Ramos (cell line): ENCODE results near the gene MBD3.
"Not testable (repeated sequence)": the region's sequence is repeated elsewhere in the genome, so short reads cannot be mapped to it uniquely, and the experiment has no call there.

Experiments used
- in situ Hi-C: fragments of 300-500 bp; cut with MboI; formaldehyde crosslinking; loops from one replicate; pipeline ENCODE4 v1.14.3; 2022; ENCODE audit warnings: low sequenced_read_pairs; ENCODE audit not compliant: unreplicated experiment

Gene MBD3, protein sequence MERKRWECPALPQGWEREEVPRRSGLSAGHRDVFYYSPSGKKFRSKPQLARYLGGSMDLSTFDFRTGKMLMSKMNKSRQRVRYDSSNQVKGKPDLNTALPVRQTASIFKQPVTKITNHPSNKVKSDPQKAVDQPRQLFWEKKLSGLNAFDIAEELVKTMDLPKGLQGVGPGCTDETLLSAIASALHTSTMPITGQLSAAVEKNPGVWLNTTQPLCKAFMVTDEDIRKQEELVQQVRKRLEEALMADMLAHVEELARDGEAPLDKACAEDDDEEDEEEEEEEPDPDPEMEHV

DNA sequence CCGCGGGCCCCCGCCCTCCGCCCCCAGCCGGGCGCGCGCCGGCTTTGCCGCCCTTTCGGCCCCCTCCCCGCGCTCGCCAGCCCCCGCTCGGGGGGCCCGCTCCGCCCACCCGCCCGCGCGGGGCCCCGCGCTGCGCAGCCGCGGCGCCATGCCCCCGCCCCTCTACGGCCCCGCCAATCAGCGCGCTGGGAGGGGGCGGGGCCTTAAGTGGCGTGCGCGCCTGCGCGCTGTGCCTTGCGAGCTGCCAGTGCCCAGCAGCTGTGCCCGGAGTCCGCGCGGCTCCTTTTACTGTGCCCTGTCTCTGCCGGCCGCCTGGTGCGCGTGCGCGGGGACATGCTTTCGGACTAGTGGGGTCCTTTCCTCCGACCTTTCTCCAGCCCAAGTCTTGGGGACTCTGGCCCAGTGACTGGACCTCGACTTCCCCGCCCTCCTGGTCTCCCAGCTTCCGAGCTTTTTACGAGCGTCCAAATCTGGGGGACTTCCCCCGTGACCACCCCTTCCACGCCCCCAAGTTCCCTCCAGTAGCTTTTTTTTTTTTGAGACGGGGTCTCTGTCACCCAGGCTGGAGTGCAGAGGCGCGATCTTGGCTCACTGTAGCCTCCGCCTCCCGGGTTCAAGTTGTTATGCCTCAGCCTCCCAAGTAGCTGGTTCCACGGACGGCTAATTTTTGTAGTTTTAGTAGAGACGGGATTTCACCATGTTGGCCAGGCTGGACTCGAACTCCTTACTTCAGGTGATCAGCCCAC, at the start of gene MBD3:
MBD3 (minus strand) TSS at position 111 of the 746 bp plus-strand sequence. CDS start 234 bp downstream, outside the sequence.
- in situ Hi-C loops = no loop called here

DNA sequence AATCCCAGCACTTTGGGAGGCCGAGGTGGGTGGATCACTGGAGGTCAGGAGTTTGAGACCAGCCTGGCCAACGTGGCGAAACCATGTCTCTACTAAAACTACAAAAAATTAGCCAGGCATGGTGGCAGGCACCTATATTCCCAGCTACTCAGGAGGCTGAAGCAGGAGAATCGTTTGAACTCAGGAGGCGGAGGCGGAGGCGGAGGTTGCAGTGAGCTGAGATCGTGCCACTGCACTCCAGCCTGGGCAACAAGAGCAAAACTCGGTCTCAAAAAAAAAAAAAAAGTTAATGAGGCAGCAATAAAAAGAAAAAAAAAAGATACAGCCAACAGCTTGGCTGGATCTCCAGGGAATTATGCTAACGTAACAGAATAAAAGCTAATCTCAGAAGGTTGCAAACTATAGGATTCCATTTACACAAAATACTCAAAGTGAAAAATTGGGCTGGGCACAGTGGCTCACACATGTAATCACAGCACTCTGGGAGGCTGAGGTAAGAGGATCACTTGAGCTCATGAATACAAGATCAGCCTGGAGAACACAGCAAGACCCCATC, 48.3 kb upstream of the MBD3 start:
- in situ Hi-C loops = not testable (repeated sequence)

DNA sequence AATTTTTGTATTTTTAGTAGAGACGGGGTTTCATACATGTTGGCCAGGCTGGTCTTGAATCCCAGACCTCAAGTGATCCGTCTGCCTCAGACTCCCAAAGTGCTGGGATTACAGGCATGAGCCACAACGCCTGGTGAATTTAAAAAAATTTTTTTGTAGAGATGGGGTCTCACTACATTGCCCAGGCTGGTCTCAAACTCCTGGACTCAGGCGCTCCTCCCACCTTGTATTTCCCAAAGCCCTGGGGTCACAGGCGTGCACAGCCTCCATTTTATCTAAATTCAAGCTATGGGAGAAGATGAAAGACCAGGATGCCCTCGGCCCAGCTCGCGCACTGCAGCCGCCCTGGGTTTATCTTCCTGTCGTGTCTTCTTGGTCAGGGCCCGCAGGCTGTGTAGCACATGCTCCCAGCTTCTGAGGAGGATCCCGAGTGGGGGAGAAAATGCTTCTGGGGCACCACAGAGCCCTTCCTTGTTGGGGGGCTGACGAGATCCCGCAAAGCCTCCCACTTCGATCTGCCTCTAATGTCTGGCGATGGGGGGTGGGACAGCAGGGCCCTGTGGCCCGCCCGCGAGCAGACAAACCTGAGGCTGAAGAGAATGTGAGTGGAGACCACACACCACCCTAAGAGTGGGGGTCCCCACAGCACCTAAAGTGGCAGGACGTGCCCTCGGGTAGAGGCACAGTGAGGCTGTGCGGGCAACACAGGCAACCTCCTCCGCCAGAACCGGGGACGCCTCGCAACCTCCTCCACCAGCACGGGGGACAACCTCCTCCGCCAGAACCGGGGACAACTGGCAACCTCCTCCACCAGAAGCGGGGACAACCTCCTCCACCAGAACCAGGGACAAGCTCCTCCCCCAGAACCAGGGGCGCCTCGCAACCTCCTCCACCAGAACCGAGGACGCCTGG, 43.9 kb upstream of the MBD3 start:
- in situ Hi-C loops = no loop called here

DNA sequence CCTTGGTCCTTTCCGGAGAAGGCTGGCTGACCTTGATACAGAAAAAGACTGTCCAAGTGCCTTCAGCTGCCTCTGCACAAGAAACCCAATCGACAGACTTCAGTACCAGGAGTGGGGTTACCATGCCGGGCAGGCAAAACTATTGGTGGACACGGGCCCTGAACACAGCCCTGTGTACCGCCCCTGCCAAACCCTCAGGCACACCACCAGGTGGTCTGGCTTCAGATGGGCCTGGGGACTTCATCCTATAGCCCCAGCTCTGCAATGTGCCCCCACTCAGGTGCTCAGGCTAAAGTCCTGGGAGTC, 42.2 kb upstream of the MBD3 start:
- in situ Hi-C loops = no loop called here

DNA sequence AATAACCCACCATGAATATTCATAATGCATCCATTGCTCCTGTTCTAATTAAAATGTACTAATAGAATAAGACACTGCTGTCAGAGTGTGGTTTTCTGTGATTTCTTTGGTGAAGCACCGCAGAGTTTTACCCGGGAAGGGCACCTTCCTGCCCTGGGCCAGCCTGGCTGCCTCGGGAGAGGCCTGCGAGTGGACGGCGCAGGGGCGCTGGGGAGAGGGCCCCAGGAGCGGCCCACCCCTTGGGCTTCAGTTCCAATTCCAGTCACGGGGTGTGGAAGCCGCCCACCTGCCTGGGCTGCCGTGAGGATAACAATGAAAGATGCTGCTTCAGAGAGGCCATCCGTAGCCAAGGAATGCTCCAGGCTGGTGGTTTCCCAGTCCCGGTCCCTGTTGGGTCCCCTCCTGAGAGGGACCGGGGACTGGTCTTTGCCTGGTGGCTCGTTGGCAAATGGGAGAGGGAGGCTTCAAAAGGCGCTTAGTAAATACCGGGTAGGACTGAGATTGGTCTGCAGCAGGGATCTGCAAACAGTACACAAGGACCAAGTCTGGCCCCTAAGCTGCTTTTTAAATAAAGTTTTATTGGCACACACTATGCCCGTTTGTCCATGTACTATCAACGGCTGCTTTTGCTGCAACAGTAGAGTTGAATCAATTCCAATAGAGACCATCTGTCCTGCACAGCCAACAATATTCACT, 41.7 kb upstream of the MBD3 start:
- in situ Hi-C loops = no loop called here

DNA sequence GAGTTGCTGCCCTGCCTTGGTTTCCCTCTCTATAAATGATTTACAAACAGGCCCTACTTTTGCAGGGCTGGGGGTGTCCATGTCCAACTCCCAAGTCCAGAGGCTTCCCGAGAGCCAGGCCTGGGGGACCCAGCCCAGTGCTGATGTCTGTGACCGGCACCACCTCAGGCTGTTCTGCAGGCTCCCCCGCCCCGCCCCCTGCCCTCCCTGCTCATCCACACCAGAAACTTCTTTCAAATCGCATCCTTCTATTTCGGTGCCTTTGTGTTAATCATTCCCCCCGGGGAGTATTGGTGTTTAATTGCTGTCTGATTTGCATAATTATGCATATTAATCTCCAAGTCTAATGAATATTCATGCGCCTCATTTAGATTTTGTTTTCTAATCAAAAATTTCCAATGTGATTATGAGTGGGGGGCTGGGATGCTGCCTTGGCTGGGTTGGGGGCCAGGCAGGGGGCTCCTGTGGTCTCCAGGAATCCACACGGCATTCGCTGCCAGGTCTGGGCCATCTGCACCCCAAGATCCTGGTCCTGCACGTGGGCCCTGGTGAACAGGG, 40.7 kb upstream of the MBD3 start:
- in situ Hi-C loops = no loop called here

DNA sequence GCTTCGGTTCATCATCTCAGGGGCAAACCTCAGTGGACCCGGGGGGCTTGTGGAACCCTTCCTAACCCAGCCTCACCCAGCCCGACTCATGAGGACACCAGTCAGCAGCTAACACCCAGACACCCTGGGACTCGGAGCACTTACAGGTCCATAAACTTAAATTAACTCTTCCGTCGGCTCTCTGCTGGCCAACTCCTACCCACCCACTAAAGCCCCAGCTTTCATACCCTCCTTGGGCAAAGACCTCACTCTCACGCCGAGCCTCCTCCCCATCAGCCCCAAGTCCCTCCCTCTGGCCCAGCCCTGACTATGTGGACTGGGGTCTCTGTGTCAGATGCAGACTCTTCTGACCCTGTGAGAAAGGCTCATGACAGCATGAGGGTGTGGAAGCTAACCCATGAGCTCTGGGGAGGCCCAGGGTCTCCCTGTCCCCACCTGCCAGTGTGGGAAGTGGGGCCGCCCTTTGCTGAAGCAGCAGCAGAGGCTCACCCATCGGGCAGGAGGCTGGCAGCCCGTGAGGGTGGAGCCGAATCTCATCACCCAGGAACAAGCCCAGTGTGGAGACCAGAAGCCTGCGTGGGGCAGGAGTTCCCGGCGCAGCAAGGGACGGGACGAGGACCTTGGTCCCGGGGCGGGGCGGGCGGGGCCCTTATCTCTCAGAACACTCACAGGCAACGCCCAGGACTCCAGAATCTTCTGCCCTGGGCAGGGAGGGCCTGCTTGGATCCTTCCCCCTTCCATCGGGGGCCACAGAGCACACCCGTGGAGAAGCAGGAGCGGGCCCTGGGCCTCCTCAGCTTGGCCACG, 40.0 kb upstream of the MBD3 start:
- in situ Hi-C loops = no loop called here

DNA sequence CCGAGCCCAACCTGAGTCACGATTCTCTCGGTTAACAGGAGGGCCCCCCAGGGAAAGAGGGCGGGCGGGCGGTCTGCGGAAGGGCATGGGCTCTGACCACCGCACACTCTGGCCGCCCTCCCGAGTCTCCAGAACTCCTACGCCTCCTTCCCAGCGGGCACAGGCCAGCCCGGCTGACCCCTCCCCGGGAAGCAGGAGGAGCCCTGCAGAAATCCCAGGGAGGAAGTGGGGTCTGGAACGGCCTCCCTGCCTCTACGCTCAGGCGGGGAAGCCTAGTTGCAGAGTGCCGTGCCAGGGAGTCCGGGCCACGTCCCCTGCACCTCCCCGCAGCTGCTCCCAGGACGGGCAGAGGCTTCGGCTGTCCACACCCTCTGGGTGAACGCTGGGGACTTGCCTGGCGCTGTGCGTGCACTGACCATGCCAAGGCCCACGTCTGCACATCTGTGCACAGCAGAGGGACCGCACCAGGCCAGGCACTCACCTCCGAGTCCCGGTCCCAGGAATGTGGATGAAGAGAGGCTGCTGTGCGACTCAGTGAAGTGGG, 39.0 kb upstream of the MBD3 start:
- in situ Hi-C loops = no loop called here

DNA sequence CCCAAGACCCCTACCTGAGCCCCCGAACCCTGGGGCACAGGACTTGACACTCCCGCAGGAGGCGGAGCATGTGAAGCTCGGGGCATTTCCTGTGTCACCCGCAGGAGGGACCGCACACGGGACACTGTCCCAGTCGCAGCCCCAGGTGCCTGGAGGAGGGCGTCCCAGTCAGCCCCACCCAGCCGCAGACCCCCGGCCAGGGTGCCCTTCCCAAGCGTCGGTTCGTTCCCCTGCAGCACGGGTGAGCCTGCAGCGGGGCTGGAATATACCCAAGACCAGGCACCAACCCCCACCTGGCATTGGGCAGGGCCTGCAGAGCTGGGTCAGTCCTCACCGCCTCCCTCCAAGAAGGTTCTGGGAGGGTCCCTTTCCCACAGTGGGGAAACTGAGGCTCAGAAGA, 38.1 kb upstream of the MBD3 start:
- in situ Hi-C loops = no loop called here

DNA sequence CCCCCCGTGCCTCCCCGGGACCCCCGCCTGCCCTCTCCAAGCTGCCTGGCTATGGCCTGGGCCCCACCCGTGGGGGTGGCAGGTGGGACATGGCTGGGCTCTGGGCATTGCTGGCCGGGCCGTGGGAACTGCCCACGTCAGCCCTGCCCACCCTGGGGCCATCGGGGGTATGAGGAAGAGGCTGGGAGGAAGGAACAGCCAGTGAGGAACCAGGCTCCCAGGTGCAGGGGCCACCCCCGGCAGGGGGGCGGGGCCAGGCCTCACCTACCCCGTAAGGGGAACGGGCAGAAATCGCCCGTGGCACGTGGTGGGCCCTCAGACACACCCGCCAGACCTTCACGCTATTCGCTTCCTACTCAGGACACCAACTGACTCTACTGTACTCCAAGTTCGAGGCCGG, 37.3 kb upstream of the MBD3 start:
- in situ Hi-C loops = no loop called here

DNA sequence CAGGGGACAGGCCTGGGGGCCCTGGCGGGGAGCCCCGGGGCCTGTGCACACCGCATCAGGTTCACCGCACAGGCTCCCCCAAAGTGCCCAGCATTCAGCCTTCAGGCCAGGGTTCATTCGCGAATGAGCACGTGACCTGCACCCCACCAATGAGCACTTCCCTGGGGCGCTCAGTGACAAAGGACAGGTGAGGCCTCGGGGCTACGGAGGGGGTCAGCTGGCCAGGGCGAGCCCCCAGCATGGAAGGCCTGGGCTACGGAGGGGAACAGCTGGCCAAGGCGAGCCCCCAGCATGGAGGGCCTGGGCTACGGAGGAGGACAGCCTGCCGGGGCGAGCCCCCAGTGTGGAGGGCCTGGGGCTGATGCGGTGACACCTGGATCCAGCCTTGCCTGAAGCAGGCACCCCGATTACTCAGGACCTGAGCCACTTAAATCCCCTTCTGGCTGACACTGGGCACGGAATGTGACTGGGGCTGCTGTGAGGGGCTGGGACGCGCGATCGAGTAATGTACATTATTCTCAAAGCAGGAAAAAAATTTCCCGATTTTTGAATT, 36.7 kb upstream of the MBD3 start:
- in situ Hi-C loops = no loop called here

DNA sequence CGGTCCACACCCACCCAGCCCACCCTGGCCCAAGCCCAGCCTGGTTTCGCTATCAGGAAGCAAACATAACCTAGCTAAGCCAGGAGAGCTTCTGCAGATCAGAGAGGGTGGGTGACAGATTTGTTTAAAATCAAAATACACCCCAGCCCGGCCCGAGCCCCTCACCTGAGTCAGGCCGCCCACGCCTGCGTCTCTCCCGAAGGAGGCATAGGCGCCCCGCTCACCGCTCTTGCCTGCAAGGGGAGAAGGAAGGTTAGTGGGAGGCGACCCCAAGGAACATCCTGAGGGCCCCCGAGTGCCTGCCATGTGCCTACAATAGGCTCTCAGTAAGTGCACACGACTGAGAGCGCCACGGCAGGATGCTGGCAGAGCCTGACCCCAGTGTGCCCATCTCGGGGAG, 34.5 kb upstream of the MBD3 start:
- in situ Hi-C loops = no loop called here

DNA sequence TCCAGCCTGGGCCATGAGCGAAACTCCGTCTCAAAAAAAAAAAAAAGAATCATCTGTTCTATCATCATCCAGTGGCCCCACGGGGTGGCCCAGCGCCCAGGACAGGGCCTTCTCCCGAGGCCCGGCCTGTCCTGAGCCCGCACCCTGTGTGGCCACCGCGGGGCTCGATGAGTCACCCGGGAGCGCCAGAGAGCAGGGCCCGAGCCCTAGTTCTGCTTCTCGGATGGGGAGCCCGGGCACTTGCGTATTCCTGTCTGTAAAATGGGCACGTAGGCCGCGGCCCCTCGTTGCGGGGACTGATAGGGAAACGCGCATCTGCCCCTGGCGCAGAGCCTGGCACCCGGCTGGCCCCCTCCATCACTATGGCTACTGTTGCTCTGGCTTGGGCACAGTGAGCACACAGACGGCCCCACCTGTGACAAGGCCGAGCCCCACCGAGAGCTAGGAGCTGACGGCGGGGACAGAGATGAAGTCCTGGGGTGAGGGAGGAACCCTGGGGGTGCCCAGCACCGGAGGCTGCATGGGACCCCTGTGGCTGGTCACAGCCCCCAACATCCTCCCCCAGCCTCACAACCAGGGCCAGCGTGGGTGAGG, 33.8 kb upstream of the MBD3 start:
- in situ Hi-C loops = no loop called here

DNA sequence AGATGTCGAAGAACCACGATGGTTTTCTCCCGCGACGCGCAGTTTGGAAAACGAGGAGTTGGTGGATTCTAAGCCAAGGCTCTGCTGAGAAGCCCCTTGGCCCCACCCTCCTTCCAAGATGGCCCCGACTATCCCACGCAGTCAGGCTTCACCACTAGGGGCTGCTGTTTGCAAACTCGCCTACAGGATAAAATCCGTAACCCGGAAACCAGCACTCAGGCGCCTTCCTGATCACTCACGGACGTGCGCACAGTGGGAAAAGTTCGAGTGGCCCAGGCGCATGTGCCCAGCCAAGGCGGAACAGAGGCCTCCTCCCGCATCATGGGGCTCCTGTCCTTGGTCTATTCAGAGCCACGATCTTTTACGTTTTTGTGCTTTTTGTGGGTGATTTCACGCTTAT, 31.8 kb upstream of the MBD3 start:
- in situ Hi-C loops = no loop called here

DNA sequence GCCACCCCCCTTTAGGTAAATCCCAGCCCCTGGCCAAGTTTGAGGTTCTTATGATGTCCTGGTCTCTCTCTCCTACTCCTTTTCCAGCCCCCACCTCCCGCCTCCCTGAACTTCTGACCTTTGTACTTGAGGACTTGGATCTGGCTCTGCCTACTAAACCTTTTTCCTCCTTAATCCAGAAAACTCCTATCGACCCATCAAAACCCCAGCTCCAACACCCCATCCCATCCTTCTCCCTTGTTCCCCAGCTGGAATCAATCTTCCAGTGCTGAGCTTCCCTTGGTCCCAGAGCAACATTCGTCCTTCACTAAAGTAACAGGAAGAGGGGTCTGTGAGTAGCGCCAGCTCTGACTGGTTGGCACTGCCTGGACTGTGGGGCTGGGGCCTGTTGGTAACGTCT, 29.9 kb upstream of the MBD3 start:
- in situ Hi-C loops = no loop called here

DNA sequence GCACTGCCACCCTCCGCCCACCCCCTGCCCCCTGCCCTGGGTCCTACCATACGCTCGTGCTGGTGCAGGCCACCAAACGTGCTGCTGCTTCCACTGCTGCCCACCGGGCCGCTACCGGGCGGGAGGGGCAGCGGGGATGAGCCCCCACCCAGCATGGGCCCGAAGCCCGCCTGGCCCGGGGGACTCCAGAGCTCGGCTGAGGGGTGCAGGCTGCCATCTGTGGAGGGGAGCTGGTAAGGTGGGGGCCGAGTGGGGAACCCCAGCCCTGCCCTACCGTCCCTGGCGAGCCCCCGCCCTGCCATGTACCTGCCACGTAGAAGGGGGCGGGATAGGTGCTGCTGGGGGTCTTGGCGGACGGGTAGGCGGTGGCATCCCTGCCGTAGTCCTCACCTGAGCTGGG, 29.3 kb upstream of the MBD3 start:
- in situ Hi-C loops = no loop called here

DNA sequence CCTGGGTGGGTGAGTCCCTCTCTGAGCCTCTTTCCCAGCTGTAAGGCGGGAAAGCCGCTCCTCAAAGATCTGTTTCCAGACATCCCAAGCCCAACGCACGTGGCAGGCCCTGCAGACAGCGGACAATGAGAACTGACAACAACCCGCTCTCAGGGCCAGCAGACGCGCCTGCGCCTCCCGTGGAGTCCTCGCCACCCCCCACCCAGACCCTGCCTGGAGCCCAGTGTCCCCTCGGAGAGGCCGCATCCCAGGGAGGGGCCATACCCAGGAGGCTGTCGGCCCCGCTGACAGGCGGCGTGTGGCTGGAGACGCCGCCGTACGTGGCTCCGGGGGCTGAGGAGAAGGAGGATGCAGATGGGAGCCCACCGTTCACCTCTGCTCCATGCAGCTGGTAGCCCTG, 28.9 kb upstream of the MBD3 start:
- in situ Hi-C loops = no loop called here

DNA sequence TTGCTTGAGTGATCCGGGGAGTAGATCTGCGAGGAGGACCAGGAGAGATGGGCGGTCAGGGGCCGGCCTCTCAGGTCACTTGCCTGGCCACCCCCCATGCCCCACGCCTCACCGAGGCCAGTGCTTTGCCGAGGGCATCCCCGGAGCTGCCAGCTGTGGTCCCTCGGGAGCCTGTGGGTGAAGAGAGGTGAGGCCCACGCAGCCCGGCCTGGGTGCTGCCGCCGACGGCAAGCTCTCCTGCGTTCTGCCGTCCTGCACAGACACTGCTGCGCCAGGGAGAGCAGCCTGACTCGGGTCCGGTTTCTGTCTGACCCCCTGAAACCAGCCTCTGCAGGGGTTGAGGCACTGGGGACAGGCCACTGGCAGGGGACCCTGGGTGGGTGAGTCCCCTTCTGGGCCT, 28.4 kb upstream of the MBD3 start:
- in situ Hi-C loops = no loop called here
